Endometrial microvascular endothelial cells (primary cell): Measurements from ENCODE around the gene GPRIN2. TPM values are rescaled to one million over a fixed set of nuclear protein-coding genes. Genes with fewer than 3 reads are reported as not detected.

Experiments
- in situ Hi-C: cut with HindIII; loops from 2 replicates; pipeline ENCODE4 v1.10.0; 2017; ENCODE audit warnings: low sequenced_read_pairs, low pct_unique_long_range_greater_than_20kb; ENCODE audit errors: inconsistent ontology term
- total RNA-seq: library from RNA; depleted of rRNA; stranded (reverse); fragments of >200 nt; gene quantifications from one replicate; pipeline ENCODE4 v1.2.3, GENCODE V29; 2015; ENCODE audit errors: inconsistent ontology term

The GPRIN2 gene
- total RNA-seq, 1 donor from 2014 or later = not detected

- in situ Hi-C loops = no loop called here
Observed at GRCh38 chr10:46551701-46552525, 4.5 kb downstream of the GPRIN2 start.

GRCh38 chr10:46550795-46551700, 5.4 kb downstream of the GPRIN2 start:
- in situ Hi-C loops = no loop called here

- in situ Hi-C loops = no loop called here
Observed at GRCh38 chr10:46550076-46550790, 6.2 kb downstream of the GPRIN2 start.

- in situ Hi-C loops = no loop called here
Observed at GRCh38 chr10:46549171-46550075, 7.0 kb downstream of the GPRIN2 start.

- in situ Hi-C loops = no loop called here
Observed at GRCh38 chr10:46548498-46549090, 7.9 kb downstream of the GPRIN2 start.

GRCh38 chr10:46547541-46548497, 8.6 kb downstream of the GPRIN2 start:
- in situ Hi-C loops = no loop called here

GRCh38 chr10:46546591-46547540, 9.6 kb downstream of the GPRIN2 start:
- in situ Hi-C loops = no loop called here

GRCh38 chr10:46545861-46546590, 10.4 kb downstream of the GPRIN2 start:
- in situ Hi-C loops = no loop called here

- in situ Hi-C loops = no loop called here
Observed at GRCh38 chr10:46544989-46545791, 11.3 kb downstream of the GPRIN2 start.

- in situ Hi-C loops = no loop called here
Observed at GRCh38 chr10:46543466-46544377, 12.7 kb downstream of the GPRIN2 start.

- in situ Hi-C loops = no loop called here
Observed at GRCh38 chr10:46542567-46543465, 13.6 kb downstream of the GPRIN2 start.

- in situ Hi-C loops = no loop called here
Observed at GRCh38 chr10:46541735-46542566, 14.5 kb downstream of the GPRIN2 start.
